Panc1 (cell line): ENCODE data around the gene SNX10. TPM values are rescaled to one million over a fixed set of nuclear protein-coding genes. Genes with fewer than 3 reads are reported as not detected.

Source experiments
- ATAC-seq: fragments of 200-7000 bp; cut with Tn5 transposase; 2 replicates; pipeline ENCODE4 v1.9.1; 2020; ENCODE audit warnings: mild to moderate bottlenecking, moderate library complexity
- BruUV-seq: library from RNA; stranded (reverse); fragments of 400-500 nt; replicated peaks from 2 replicates; lab custom pipeline; 2021; lab: Mats Ljungman, UMichigan
- CTCF ChIA-PET: fragments of 300-600 bp; sonication (Branson Sonifier 250); formaldehyde crosslinking; loops from one replicate; lab custom pipeline; 2022; ENCODE audit warnings: antibody characterized with exemption; lab: Charles Lee
- POLR2A ChIA-PET: fragments of 300-600 bp; sonication (Branson Sonifier 250); formaldehyde crosslinking; loops from one replicate; lab custom pipeline; 2022; ENCODE audit warnings: antibody characterized with exemption; lab: Charles Lee
- DNase-seq: peaks from one replicate; pipeline ENCODE4 v3.0.0-alpha.2; 2010; ENCODE audit warnings: low read depth, low spot score
- H3K27ac ChIP-seq: 2 replicates; pipeline ENCODE4 v1.5.1; 2011; ENCODE audit warnings: mild to moderate bottlenecking, low read length, inconsistent platforms
- H3K27me3 ChIP-seq: fragments of 200-500 bp; sonication (Bioruptor generic); 2 replicates; pipeline ENCODE4 v1.6.0; 2014; ENCODE audit warnings: low read length, inconsistent platforms; ENCODE audit not compliant: control insufficient read depth, insufficient read depth
- H3K36me3 ChIP-seq: fragments of 200-500 bp; sonication (Bioruptor generic); 2 replicates; pipeline ENCODE4 v1.5.1; 2014; ENCODE audit warnings: inconsistent platforms, mild to moderate bottlenecking, low read length, moderate library complexity; ENCODE audit not compliant: control insufficient read depth, insufficient read depth
- H3K4me1 ChIP-seq: 2 replicates; pipeline ENCODE4 v1.5.1; 2011; ENCODE audit warnings: inconsistent platforms, mild to moderate bottlenecking, low read length, moderate library complexity; ENCODE audit not compliant: control insufficient read depth, insufficient read depth
- H3K4me3 ChIP-seq, 2 experiments: 2 replicates each; pipeline ENCODE4 v1.5.1; 2011 to 2012; ENCODE audit warnings: low read depth in 2 of 2, low read length in 2 of 2, mild to moderate bottlenecking in 2 of 2, inconsistent platforms in 1 of 2, moderate library complexity in 1 of 2
- H3K9me3 ChIP-seq: fragments of 200-500 bp; sonication (Bioruptor generic); 2 replicates; pipeline ENCODE4 v1.5.1; 2014; ENCODE audit warnings: low read depth, mild to moderate bottlenecking, inconsistent platforms, low read length, moderate library complexity; ENCODE audit not compliant: control insufficient read depth, insufficient read depth
- POLR2AphosphoS5 ChIP-seq: IDR thresholded peaks from 2 replicates; pipeline ENCODE4 v1.6.1; 2012; ENCODE audit warnings: mild to moderate bottlenecking, low read depth, low read length, moderate library complexity
- SIN3A ChIP-seq: IDR thresholded peaks from 2 replicates; pipeline ENCODE4 v1.6.1; 2012; ENCODE audit warnings: low read depth, mild to moderate bottlenecking, low read length, moderate library complexity, borderline replicate concordance; ENCODE audit not compliant: insufficient read depth
- TCF7L2 ChIP-seq: IDR thresholded peaks from 2 replicates; pipeline ENCODE4 v1.6.1; 2011; ENCODE audit warnings: mild to moderate bottlenecking, low read depth, low read length, inconsistent platforms
- in situ Hi-C: cut with HindIII; loops from 2 replicates; pipeline ENCODE4 v1.10.0; 2016; ENCODE audit warnings: low sequenced_read_pairs, low pct_unique_long_range_greater_than_20kb
- intact Hi-C: fragments of 100-400 bp; cut with micrococcal nuclease; formaldehyde crosslinking; loops from one replicate; pipeline ENCODE4 v1.10.0; 2022; ENCODE audit not compliant: unreplicated experiment
- total RNA-seq: library from RNA; stranded (reverse); gene quantifications from one replicate; pipeline ENCODE4 v1.2.1, GENCODE V29; 2021; ENCODE audit not compliant: unreplicated experiment
- TF ChIP-seq, protein P1 (sequence below): fragments of 450-650 bp; IDR thresholded peaks from 2 replicates; pipeline ENCODE4 v1.5.1; 2017; ENCODE audit warnings: mild to moderate bottlenecking
- TF ChIP-seq, protein P2 (sequence below), 2 experiments: IDR thresholded peaks; 2 replicates each; pipeline ENCODE4 v1.6.1; 2011 to 2012; ENCODE audit warnings: low read depth in 2 of 2, control low read depth in 1 of 2, low read length in 1 of 2, mild to moderate bottlenecking in 1 of 2, moderate library complexity in 1 of 2; ENCODE audit not compliant: insufficient read depth in 1 of 2

Gene SNX10
- total RNA-seq, 1 experiment from 2014 or later: 21.8 TPM

DNA sequence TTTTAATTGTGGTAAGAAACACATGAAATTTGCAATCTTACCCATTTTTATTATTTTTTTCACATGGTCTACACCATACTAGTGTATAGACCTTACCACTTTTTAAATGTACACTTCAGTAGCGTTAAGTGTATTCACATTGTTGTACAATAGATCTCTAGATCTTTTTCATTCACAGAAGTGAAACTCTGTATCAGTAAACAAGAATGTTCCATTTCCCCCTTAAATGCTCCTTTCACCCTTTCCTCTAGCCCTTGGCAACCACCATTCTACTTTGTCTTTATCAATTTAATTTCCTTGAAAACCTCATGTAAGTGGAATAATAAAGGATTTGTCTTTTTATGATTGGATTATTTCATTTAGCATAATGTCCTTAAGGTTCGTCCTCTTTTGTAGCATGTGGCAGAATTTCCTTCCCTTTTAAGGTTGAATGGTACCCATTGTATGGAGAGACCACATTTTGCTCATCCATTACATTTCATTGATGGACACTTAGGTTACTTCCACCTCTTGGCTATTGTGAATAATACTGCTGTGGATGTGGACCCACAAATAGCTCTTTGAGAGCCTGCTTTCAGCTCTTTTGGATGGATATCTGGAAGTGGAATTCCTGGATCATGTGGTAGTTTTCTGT, 45.7 kb downstream of the SNX10 start:
- no peaks in the 10 kb centered on the region for H3K4me1 ChIP-seq
- ChIA-PET CTCF (no interaction called here), POLR2A (no interaction called here)
- no peaks in the 10 kb centered on the region for H3K36me3 ChIP-seq
- H3K9me3 ChIP-seq: no peaks in the 10 kb centered on the region
- no peak overlapping the region for H3K4me3 ChIP-seq
- TF ChIP-seq TCF7L2 (no peak), POLR2AphosphoS5 (no peak), SIN3A (no peak)
- TF ChIP-seq, protein P1, sequence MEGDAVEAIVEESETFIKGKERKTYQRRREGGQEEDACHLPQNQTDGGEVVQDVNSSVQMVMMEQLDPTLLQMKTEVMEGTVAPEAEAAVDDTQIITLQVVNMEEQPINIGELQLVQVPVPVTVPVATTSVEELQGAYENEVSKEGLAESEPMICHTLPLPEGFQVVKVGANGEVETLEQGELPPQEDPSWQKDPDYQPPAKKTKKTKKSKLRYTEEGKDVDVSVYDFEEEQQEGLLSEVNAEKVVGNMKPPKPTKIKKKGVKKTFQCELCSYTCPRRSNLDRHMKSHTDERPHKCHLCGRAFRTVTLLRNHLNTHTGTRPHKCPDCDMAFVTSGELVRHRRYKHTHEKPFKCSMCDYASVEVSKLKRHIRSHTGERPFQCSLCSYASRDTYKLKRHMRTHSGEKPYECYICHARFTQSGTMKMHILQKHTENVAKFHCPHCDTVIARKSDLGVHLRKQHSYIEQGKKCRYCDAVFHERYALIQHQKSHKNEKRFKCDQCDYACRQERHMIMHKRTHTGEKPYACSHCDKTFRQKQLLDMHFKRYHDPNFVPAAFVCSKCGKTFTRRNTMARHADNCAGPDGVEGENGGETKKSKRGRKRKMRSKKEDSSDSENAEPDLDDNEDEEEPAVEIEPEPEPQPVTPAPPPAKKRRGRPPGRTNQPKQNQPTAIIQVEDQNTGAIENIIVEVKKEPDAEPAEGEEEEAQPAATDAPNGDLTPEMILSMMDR: no peak
- TF ChIP-seq, protein P2, sequence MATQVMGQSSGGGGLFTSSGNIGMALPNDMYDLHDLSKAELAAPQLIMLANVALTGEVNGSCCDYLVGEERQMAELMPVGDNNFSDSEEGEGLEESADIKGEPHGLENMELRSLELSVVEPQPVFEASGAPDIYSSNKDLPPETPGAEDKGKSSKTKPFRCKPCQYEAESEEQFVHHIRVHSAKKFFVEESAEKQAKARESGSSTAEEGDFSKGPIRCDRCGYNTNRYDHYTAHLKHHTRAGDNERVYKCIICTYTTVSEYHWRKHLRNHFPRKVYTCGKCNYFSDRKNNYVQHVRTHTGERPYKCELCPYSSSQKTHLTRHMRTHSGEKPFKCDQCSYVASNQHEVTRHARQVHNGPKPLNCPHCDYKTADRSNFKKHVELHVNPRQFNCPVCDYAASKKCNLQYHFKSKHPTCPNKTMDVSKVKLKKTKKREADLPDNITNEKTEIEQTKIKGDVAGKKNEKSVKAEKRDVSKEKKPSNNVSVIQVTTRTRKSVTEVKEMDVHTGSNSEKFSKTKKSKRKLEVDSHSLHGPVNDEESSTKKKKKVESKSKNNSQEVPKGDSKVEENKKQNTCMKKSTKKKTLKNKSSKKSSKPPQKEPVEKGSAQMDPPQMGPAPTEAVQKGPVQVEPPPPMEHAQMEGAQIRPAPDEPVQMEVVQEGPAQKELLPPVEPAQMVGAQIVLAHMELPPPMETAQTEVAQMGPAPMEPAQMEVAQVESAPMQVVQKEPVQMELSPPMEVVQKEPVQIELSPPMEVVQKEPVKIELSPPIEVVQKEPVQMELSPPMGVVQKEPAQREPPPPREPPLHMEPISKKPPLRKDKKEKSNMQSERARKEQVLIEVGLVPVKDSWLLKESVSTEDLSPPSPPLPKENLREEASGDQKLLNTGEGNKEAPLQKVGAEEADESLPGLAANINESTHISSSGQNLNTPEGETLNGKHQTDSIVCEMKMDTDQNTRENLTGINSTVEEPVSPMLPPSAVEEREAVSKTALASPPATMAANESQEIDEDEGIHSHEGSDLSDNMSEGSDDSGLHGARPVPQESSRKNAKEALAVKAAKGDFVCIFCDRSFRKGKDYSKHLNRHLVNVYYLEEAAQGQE (IDR thresholded peaks at IDR 0.05; ENCODE audit: insufficient read depth in 1 of 2, low read depth in 2 of 2, low read length in 1 of 2): no peak
- intact Hi-C loops (no loop called here), in situ Hi-C loops (no loop called here)
- no TSS peak for BruUV-seq
- no peaks in the 10 kb centered on the region for H3K27me3 ChIP-seq
- no peak overlapping the region for H3K27ac ChIP-seq
- no peak for ATAC-seq
- no peak for DNase-seq

DNA sequence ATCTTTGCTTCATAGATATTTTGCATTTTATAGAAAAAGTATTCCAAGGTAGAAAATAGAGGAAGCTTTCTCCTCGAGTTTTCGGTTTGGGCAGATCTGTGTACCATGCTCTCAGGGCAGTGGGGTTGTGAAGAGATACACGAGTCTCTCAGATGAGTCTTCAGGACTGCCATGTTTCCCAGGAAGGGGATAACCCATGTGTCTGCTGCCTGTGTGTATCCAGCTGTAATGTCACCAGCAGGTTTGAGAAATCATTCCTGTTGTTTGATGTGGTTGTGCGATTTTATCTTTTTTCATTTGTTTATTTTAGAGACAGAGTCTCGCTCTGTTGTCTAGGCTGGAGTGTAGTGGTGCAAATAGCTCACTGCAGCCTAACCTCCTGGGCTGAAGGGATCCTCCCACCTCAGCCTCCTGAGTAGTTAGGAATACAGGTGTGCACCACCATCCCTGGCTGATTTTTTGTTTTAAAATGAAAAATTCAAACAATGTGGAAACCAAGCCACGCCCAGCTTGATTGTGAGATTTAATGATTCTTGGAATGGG, 48.9 kb downstream of the SNX10 start:
- Histone ChIP-seq H3K36me3 (no peaks in the 10 kb centered on the region), H3K4me3 (no peak overlapping the region), H3K9me3 (no peaks in the 10 kb centered on the region), H3K27me3 (no peaks in the 10 kb centered on the region), H3K4me1 (no peaks in the 10 kb centered on the region), H3K27ac (no peak overlapping the region)
- ATAC-seq (no peak; the same call in 1 of the 2 replicates), DNase-seq (no peak)
- no TSS peak for BruUV-seq
- ChIA-PET CTCF (no interaction called here), POLR2A (no interaction called here)
- TF ChIP-seq TCF7L2 (no peak), SIN3A (no peak)
- TF ChIP-seq, protein P2 (IDR thresholded peaks at IDR 0.05; ENCODE audit: insufficient read depth in 1 of 2, low read depth in 2 of 2, low read length in 1 of 2): no peak
- in situ Hi-C loops (no loop called here), intact Hi-C loops (no loop called here)
